ENCODE data around the gene MIA.

DNA sequence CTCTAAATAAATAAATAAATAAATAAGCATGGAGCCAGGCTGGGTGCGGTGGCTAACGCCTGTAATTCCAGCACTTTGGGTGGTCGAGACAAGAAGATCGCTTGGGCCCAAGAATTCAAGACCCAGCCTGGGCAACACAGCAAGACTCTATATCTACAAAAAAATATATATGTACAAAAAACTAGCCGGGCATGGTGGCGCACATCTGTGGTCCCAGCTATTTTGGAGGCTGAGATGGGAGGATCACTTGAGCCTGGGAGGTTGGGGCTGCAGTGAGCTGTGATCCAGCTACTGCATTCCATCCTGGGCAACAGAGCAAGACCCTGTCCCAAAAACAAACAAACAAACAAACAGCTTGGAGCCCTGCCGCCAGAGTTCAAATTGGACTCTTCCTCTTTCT is 27.8 kb upstream of the MIA start:
- no peak for TF ChIP-seq EZH2 (IDR thresholded peaks at IDR 0.05)
- TF ChIP-seq, protein P1, sequence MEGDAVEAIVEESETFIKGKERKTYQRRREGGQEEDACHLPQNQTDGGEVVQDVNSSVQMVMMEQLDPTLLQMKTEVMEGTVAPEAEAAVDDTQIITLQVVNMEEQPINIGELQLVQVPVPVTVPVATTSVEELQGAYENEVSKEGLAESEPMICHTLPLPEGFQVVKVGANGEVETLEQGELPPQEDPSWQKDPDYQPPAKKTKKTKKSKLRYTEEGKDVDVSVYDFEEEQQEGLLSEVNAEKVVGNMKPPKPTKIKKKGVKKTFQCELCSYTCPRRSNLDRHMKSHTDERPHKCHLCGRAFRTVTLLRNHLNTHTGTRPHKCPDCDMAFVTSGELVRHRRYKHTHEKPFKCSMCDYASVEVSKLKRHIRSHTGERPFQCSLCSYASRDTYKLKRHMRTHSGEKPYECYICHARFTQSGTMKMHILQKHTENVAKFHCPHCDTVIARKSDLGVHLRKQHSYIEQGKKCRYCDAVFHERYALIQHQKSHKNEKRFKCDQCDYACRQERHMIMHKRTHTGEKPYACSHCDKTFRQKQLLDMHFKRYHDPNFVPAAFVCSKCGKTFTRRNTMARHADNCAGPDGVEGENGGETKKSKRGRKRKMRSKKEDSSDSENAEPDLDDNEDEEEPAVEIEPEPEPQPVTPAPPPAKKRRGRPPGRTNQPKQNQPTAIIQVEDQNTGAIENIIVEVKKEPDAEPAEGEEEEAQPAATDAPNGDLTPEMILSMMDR (IDR thresholded peaks at IDR 0.05): no peak

All from neural progenitor cell (in vitro differentiated cells).